ENCODE measurements around the gene TMEM254.

- TF ChIP-seq CTCF (IDR thresholded peaks at IDR 0.05; ENCODE audit: insufficient read depth, low read depth, low read length) (no peak), EZH2 (IDR thresholded peaks at IDR 0.05; ENCODE audit: insufficient read depth, low read length) (no peak)
Observed at GRCh38 chr10:80072584-80072983, 5.9 kb upstream of the TMEM254 start.

Data from astrocyte (in vitro differentiated cells and primary cell).